DND-41 (cell line): Measurements from ENCODE around the gene FBXL12.
A peak's percentile ranks its signal among the peaks of the same experiment; 100 is the strongest.

Experiments
- ATAC-seq: fragments of 200-7000 bp; cut with Tn5 transposase; 3 replicates; pipeline ENCODE4 v1.9.1; 2021; ENCODE audit warnings: low read depth; ENCODE audit not compliant: insufficient read depth
- DNase-seq: peaks from one replicate; pipeline ENCODE4 v3.0.0-alpha.2; 2020
- H2AFZ ChIP-seq: 2 replicates; pipeline ENCODE4 v1.6.0; 2012; ENCODE audit warnings: low read depth, low read length
- H3K27ac ChIP-seq: 2 replicates; pipeline ENCODE4 v1.5.1; 2012; ENCODE audit warnings: low read length, inconsistent platforms
- H3K27me3 ChIP-seq: fragments of 200-600 bp; sonication (generic); 2 replicates; pipeline ENCODE4 v1.6.0; 2012; ENCODE audit warnings: low read length, mild to moderate bottlenecking, inconsistent platforms; ENCODE audit not compliant: insufficient read depth, poor library complexity
- H3K36me3 ChIP-seq: 2 replicates; pipeline ENCODE4 v1.5.1; 2012; ENCODE audit warnings: low read length, inconsistent platforms; ENCODE audit not compliant: insufficient read depth
- H3K4me1 ChIP-seq: 2 replicates; pipeline ENCODE4 v1.5.1; 2012; ENCODE audit warnings: mild to moderate bottlenecking, low read length; ENCODE audit not compliant: insufficient read depth
- H3K4me2 ChIP-seq: 2 replicates; pipeline ENCODE4 v1.6.0; 2012; ENCODE audit warnings: mild to moderate bottlenecking, moderate library complexity, low read length, inconsistent platforms; ENCODE audit not compliant: insufficient read depth
- H3K4me3 ChIP-seq, 2 experiments: fragments of 200-600 bp in 1 of 2; shearing (Covaris generic) in 1 of 2; 2 replicates each; pipeline ENCODE4 v1.5.1; 2012 to 2016; ENCODE audit warnings: inconsistent platforms in 2 of 2, low read length in 2 of 2, mild to moderate bottlenecking in 2 of 2, low read depth in 1 of 2, moderate library complexity in 1 of 2
- H3K79me2 ChIP-seq: 2 replicates; pipeline ENCODE4 v1.6.0; 2012; ENCODE audit warnings: low read length, inconsistent platforms; ENCODE audit not compliant: insufficient read depth
- H3K9ac ChIP-seq: 2 replicates; pipeline ENCODE4 v1.6.0; 2012; ENCODE audit warnings: low read depth, mild to moderate bottlenecking, inconsistent platforms, low read length, moderate library complexity
- H3K9me3 ChIP-seq: 2 replicates; pipeline ENCODE4 v1.5.1; 2012; ENCODE audit warnings: low read length, moderate library complexity, mild to moderate bottlenecking, inconsistent platforms; ENCODE audit not compliant: insufficient read depth, severe bottlenecking
- H4K20me1 ChIP-seq: 2 replicates; pipeline ENCODE4 v1.6.0; 2012; ENCODE audit warnings: low read length; ENCODE audit not compliant: insufficient read depth
- CTCF ChIP-seq: IDR thresholded peaks from 2 replicates; pipeline ENCODE4 v1.5.1; 2012; ENCODE audit warnings: borderline replicate concordance, low read length, moderate library complexity, mild to moderate bottlenecking; ENCODE audit not compliant: poor library complexity, severe bottlenecking; ENCODE audit errors: extremely low read depth
- EZH2 ChIP-seq: IDR thresholded peaks from 3 replicates; pipeline ENCODE4 v1.6.1; 2012; ENCODE audit warnings: borderline replicate concordance, low read depth, mild to moderate bottlenecking, moderate library complexity, low read length, inconsistent platforms; ENCODE audit not compliant: severe bottlenecking

FBXL12 gene

DNA sequence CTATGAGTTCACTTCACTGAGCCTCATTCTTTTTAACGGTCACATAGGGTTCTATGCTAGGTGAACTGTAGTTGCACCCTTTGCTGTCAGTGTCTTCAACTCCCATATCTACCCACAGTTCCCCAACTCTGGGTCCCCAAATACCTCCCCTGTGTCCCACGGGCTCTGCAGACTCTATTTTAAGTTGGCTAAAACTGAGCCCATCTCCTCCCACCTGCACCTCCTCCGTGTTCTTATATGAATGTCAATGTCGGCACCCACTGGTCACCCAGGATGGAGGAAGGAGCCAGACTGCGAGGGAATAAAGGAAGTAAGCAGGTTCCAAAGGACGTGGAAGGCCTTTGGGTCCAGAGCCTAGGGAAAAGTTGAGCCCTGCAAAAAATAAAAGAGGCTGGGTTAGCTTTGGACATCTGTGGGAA lies 15.4 kb upstream of the FBXL12 start:
- peak overlapping the region; percentile 32 to 67 for H3K4me3 ChIP-seq
- DNase-seq (no peak), ATAC-seq (no peak)
- no peak for TF ChIP-seq EZH2
- TF ChIP-seq CTCF = no peak
- no peaks in the 10 kb centered on the region for H3K9me3 ChIP-seq
- peaks cover 40% of the 10 kb centered on the region for H3K4me1 ChIP-seq
- H3K4me2 ChIP-seq = peak overlapping the region; percentile 90
- H3K79me2 ChIP-seq = peaks cover 62% of the 10 kb centered on the region
- peaks cover 40% of the 10 kb centered on the region for H3K36me3 ChIP-seq
- H4K20me1 ChIP-seq = peaks cover 29% of the 10 kb centered on the region
- H3K9ac ChIP-seq = peak overlapping the region; percentile 59
- H2AFZ ChIP-seq = peak overlapping the region; percentile 79
- H3K27ac ChIP-seq = peak overlapping the region; percentile 77
- H3K27me3 ChIP-seq = no peaks in the 10 kb centered on the region

DNA sequence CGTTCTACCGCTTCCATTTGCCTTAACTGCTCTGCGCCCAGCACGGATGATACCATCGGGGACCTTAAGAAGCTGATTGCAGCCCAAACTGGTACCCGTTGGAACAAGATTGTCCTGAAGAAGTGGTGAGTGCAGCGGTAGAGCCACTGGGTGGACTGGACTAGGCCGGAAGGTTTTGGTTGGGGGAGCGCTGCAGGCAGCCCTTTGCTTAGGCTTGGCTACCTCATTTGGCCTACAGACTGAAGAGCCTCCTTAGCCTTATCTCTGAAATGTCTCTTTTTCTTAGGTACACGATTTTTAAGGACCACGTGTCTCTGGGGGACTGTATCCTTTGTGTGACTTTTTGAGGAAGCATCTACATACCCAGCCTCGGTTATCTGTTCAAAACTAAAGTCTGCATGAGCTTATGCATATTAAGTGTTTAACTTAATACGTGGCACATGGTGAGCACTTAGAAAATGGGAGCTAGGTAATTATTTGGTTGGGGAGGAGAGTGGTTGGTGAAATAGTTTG lies 9.7 kb upstream of the FBXL12 start:
- H3K4me2 ChIP-seq = peak overlapping the region; percentile 99
- H2AFZ ChIP-seq = no peak overlapping the region
- H3K27ac ChIP-seq = peak overlapping the region; percentile 80
- no peak for TF ChIP-seq EZH2
- no peak for TF ChIP-seq CTCF
- H4K20me1 ChIP-seq = peaks cover 17% of the 10 kb centered on the region
- H3K9me3 ChIP-seq = no peaks in the 10 kb centered on the region
- H3K4me1 ChIP-seq = peaks cover 38% of the 10 kb centered on the region
- H3K27me3 ChIP-seq = no peaks in the 10 kb centered on the region
- peaks cover 30% of the 10 kb centered on the region for H3K36me3 ChIP-seq
- no peak for ATAC-seq
- DNase-seq = no peak
- peak overlapping the region; percentile 77 for H3K9ac ChIP-seq
- peaks cover 53% of the 10 kb centered on the region for H3K79me2 ChIP-seq
- H3K4me3 ChIP-seq = peak overlapping the region; percentile 96

GRCh38 chr19:9827289-9828238 lies 8.7 kb upstream of the FBXL12 start, which contains the start of gene UBL5:
Gene UBL5, plus strand, starts transcription at chr19:9827918. Its CDS starts 420 bp downstream, at chr19:9828338.
- peaks cover 53% of the 10 kb centered on the region for H3K79me2 ChIP-seq
- peak; percentile 92 for DNase-seq
- peaks cover 17% of the 10 kb centered on the region for H4K20me1 ChIP-seq
- ATAC-seq = peak; percentile 99
- H3K27me3 ChIP-seq = no peaks in the 10 kb centered on the region
- peak within 1 kb of the TSS; percentile 96 for H2AFZ ChIP-seq
- peak within 1 kb of the TSS; percentile 99 for H3K4me2 ChIP-seq
- peaks cover 38% of the 10 kb centered on the region for H3K4me1 ChIP-seq
- no peaks in the 10 kb centered on the region for H3K9me3 ChIP-seq
- H3K27ac ChIP-seq = peak within 1 kb of the TSS; percentile 80
- H3K9ac ChIP-seq = peak within 1 kb of the TSS; percentile 77
- peak within 1 kb of the TSS; percentile 96 for H3K4me3 ChIP-seq
- no peak for TF ChIP-seq EZH2
- TF ChIP-seq CTCF = no peak
- H3K36me3 ChIP-seq = peaks cover 30% of the 10 kb centered on the region
